Mesenchymal stem cell (in vitro differentiated cells and primary cell): ENCODE measurements around the gene CDC42BPB.

Experiments
- DNase-seq: peaks from one replicate; pipeline ENCODE4 v3.0.0-alpha.2; 2013
- H2AFZ ChIP-seq: one replicate; pipeline ENCODE4 v1.6.1; 2013; ENCODE audit warnings: low read depth, mild to moderate bottlenecking, control low read depth, inconsistent platforms, low read length, moderate library complexity
- H2AK5ac ChIP-seq: 2 replicates; pipeline ENCODE4 v1.6.1; 2013; ENCODE audit warnings: low read length, moderate library complexity, mild to moderate bottlenecking, inconsistent platforms; ENCODE audit not compliant: severe bottlenecking
- H2BK120ac ChIP-seq: one replicate; pipeline ENCODE4 v1.6.1; 2013; ENCODE audit warnings: low read depth, mild to moderate bottlenecking, inconsistent platforms, low read length, moderate library complexity
- H2BK12ac ChIP-seq, 2 experiments: one replicate each; pipeline ENCODE4 v1.6.1; 2013; ENCODE audit warnings: inconsistent platforms in 2 of 2, low read length in 2 of 2, mild to moderate bottlenecking in 2 of 2, moderate library complexity in 2 of 2, control low read depth in 1 of 2
- H2BK15ac ChIP-seq: one replicate; pipeline ENCODE4 v1.6.1; 2013; ENCODE audit warnings: mild to moderate bottlenecking, low read depth, inconsistent platforms; ENCODE audit not compliant: poor library complexity, severe bottlenecking
- H2BK5ac ChIP-seq: 2 replicates; pipeline ENCODE4 v1.6.1; 2013; ENCODE audit warnings: low read depth, mild to moderate bottlenecking, low read length, control low read depth, inconsistent platforms; ENCODE audit not compliant: poor library complexity, severe bottlenecking
- H3K14ac ChIP-seq, 2 experiments: one replicate each; pipeline ENCODE4 v1.6.1; 2013; ENCODE audit warnings: inconsistent platforms in 2 of 2, low read length in 2 of 2, control low read depth in 1 of 2, mild to moderate bottlenecking in 1 of 2, moderate library complexity in 1 of 2
- H3K18ac ChIP-seq, 2 experiments: one replicate each; pipeline ENCODE4 v1.6.1; 2013; ENCODE audit warnings: inconsistent platforms in 2 of 2, low read length in 2 of 2, control low read depth in 1 of 2, low read depth in 1 of 2, mild to moderate bottlenecking in 1 of 2
- H3K23ac ChIP-seq, 2 experiments: one replicate each; pipeline ENCODE4 v1.6.1; 2013; ENCODE audit warnings: inconsistent platforms in 2 of 2, low read length in 2 of 2, mild to moderate bottlenecking in 2 of 2, moderate library complexity in 2 of 2, control low read depth in 1 of 2
- H3K27ac ChIP-seq: 2 replicates; pipeline ENCODE4 v1.5.1; 2013; ENCODE audit warnings: mild to moderate bottlenecking, moderate library complexity, low read length, control low read depth, inconsistent platforms; ENCODE audit not compliant: poor library complexity, severe bottlenecking
- H3K27me3 ChIP-seq, 2 experiments: 2 replicates each; pipeline versions ENCODE4 v1.6.1 to v1.7.0; 2013; ENCODE audit warnings: low read length in 2 of 2, mild to moderate bottlenecking in 2 of 2, moderate library complexity in 2 of 2, control low read depth in 1 of 2, inconsistent platforms in 1 of 2; ENCODE audit not compliant: control insufficient read depth in 1 of 2, insufficient read depth in 1 of 2
- H3K36me3 ChIP-seq, 2 experiments: 2 replicates each; pipeline versions ENCODE4 v1.6.1 to v1.7.0; 2013; ENCODE audit warnings: low read length in 2 of 2, control low read depth in 1 of 2, inconsistent platforms in 1 of 2, low read depth in 1 of 2, mild to moderate bottlenecking in 1 of 2; ENCODE audit not compliant: insufficient read depth in 2 of 2, control insufficient read depth in 1 of 2
- H3K4ac ChIP-seq, 2 experiments: one replicate each; pipeline ENCODE4 v1.6.1; 2013; ENCODE audit warnings: inconsistent platforms in 2 of 2, low read length in 2 of 2, mild to moderate bottlenecking in 2 of 2, moderate library complexity in 2 of 2, control low read depth in 1 of 2, low read depth in 1 of 2
- H3K4me1 ChIP-seq: 2 replicates; pipeline ENCODE4 v1.6.1; 2013; ENCODE audit warnings: low read depth, low read length, control low read depth; ENCODE audit not compliant: control insufficient read depth, insufficient read depth
- H3K4me2 ChIP-seq: 2 replicates; pipeline ENCODE4 v1.6.1; 2013; ENCODE audit warnings: low read length, mild to moderate bottlenecking, inconsistent platforms; ENCODE audit not compliant: poor library complexity, severe bottlenecking
- H3K4me3 ChIP-seq, 2 experiments: 2 replicates each; pipeline versions ENCODE4 v1.5.1 to v1.7.0; 2013; ENCODE audit warnings: low read length in 2 of 2, mild to moderate bottlenecking in 2 of 2, control low read depth in 1 of 2, low read depth in 1 of 2; ENCODE audit not compliant: insufficient read depth in 1 of 2
- H3K79me1 ChIP-seq: replicated peaks from 2 replicates; pipeline ENCODE4 v1.6.1; 2013; ENCODE audit warnings: mild to moderate bottlenecking, control low read depth, low read length, inconsistent platforms; ENCODE audit not compliant: poor library complexity, severe bottlenecking
- H3K9ac ChIP-seq: 2 replicates; pipeline ENCODE4 v1.7.0; 2013; ENCODE audit warnings: mild to moderate bottlenecking, low read length, moderate library complexity
- H3K9me3 ChIP-seq: 2 replicates; pipeline ENCODE4 v1.7.0; 2013; ENCODE audit warnings: mild to moderate bottlenecking, low read length; ENCODE audit not compliant: control insufficient read depth
- H4K8ac ChIP-seq: one replicate; pipeline ENCODE4 v1.6.1; 2013; ENCODE audit warnings: inconsistent platforms, mild to moderate bottlenecking, low read length, moderate library complexity
- H4K91ac ChIP-seq: one replicate; pipeline ENCODE4 v1.6.1; 2013; ENCODE audit warnings: mild to moderate bottlenecking, low read length, inconsistent platforms
- WGBS: methylation state at CpG from one replicate; pipeline ENCODE4 v1.1.7; 2013; ENCODE audit warnings: mixed read lengths; 5-methylcytosine and 5-hydroxymethylcytosine counted together

Gene CDC42BPB

GRCh38 chr14:103084021-103084919 lies 26.9 kb upstream of the CDC42BPB start, which contains the start of gene LBHD2:
Gene LBHD2, plus strand, starts transcription at chr14:103084210. Its CDS starts 1,803 bp downstream, at chr14:103086013.
- H3K4ac ChIP-seq: no peak within 1 kb of the TSS

DNA sequence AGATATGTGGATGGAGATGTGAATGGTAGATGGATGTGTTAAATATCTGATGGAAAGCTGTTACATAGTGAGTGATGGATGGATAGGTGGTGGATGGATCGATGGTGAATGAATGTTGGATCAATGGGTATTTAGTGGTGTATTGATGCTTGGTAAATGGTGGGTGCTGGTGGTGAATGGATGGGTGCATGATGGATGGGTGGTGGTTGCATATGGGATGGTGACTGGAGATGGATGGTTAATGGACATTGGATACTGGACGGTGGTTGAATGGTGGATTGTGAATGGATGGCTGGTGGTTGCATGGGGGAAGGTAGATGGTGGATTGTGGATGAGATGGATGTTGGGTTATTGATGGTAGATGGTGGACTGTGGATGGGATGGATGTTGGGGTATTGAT lies 24.6 kb upstream of the CDC42BPB start:
- no peak overlapping the region for H2BK15ac ChIP-seq
- H4K8ac ChIP-seq: no peak overlapping the region
- WGBS: 77% methylated on average over 2 of the region's 2 CpGs
- no peak overlapping the region for H3K23ac ChIP-seq
- no peak overlapping the region for H3K4me2 ChIP-seq
- peaks cover 43 to 60% of the 10 kb centered on the region in 2 experiments for H3K27me3 ChIP-seq
- H2BK120ac ChIP-seq: no peak overlapping the region
- no peak overlapping the region for H2BK12ac ChIP-seq
- no peaks in the 10 kb centered on the region for H3K9me3 ChIP-seq
- H2AFZ ChIP-seq: no peak overlapping the region
- DNase-seq: no peak
- H3K36me3 ChIP-seq: no peaks in the 10 kb centered on the region
- H3K4me3 ChIP-seq: no peak overlapping the region
- no peak overlapping the region for H3K9ac ChIP-seq
- no peak overlapping the region for H3K14ac ChIP-seq
- no peak overlapping the region for H3K27ac ChIP-seq
- no peaks in the 10 kb centered on the region for H3K79me1 ChIP-seq
- no peak overlapping the region for H3K4ac ChIP-seq
- peaks cover 6% of the 10 kb centered on the region for H3K4me1 ChIP-seq
- no peak overlapping the region for H3K18ac ChIP-seq
- H2AK5ac ChIP-seq: no peak overlapping the region
- no peak overlapping the region for H2BK5ac ChIP-seq
- H4K91ac ChIP-seq: no peak overlapping the region

More at GRCh38 chr14:103084021-103084919, 26.9 kb upstream of the CDC42BPB start, which contains the start of gene LBHD2:
- Histone ChIP-seq H3K4me2 (peak within 1 kb of the TSS; percentile 67), H3K23ac (no peak within 1 kb of the TSS), H2BK120ac (no peak within 1 kb of the TSS), H2AFZ (no peak within 1 kb of the TSS), H2AK5ac (no peak within 1 kb of the TSS), H3K36me3 (no peaks in the 10 kb centered on the region), H3K14ac (peak within 1 kb of the TSS in 1 of 2 experiments; percentile 55), H3K9ac (no peak within 1 kb of the TSS), H3K4me1 (peaks cover 6% of the 10 kb centered on the region), H2BK5ac (no peak within 1 kb of the TSS), H3K9me3 (no peaks in the 10 kb centered on the region), H3K18ac (no peak within 1 kb of the TSS), H3K27ac (no peak within 1 kb of the TSS), H3K27me3 (peaks cover 51 to 62% of the 10 kb centered on the region in 2 experiments), H2BK12ac (no peak within 1 kb of the TSS), H2BK15ac (no peak within 1 kb of the TSS), H3K79me1 (no peaks in the 10 kb centered on the region), H3K4me3 (peak within 1 kb of the TSS in 1 of 2 experiments; percentile 34), H4K91ac (no peak within 1 kb of the TSS), H4K8ac (no peak within 1 kb of the TSS)
- DNase-seq: no peak
- WGBS: 31% methylated on average over 52 of the region's 61 CpGs

- H2AK5ac ChIP-seq: no peak overlapping the region
- H3K9me3 ChIP-seq: no peaks in the 10 kb centered on the region
- no peak overlapping the region for H3K4me2 ChIP-seq
- peaks cover 21 to 35% of the 10 kb centered on the region in 2 experiments for H3K27me3 ChIP-seq
- no peak overlapping the region for H2AFZ ChIP-seq
- H2BK120ac ChIP-seq: no peak overlapping the region
- H3K79me1 ChIP-seq: no peaks in the 10 kb centered on the region
- WGBS: 75% methylated on average over 9 of the region's 11 CpGs
- no peak for DNase-seq
- peak overlapping the region in 1 of 2 experiments; percentile 10 for H2BK12ac ChIP-seq
- no peak overlapping the region for H2BK5ac ChIP-seq
- no peak overlapping the region for H3K23ac ChIP-seq
- H2BK15ac ChIP-seq: no peak overlapping the region
- H3K14ac ChIP-seq: no peak overlapping the region
- H3K4ac ChIP-seq: no peak overlapping the region
- no peak overlapping the region for H3K18ac ChIP-seq
- no peak overlapping the region for H4K91ac ChIP-seq
- no peak overlapping the region for H4K8ac ChIP-seq
- no peaks in the 10 kb centered on the region for H3K36me3 ChIP-seq
- no peak overlapping the region for H3K4me3 ChIP-seq
- H3K4me1 ChIP-seq: peaks cover 18% of the 10 kb centered on the region
- no peak overlapping the region for H3K27ac ChIP-seq
- no peak overlapping the region for H3K9ac ChIP-seq
Measured at GRCh38 chr14:103078860-103079587, 21.7 kb upstream of the CDC42BPB start.

GRCh38 chr14:103078420-103078749 lies 21.0 kb upstream of the CDC42BPB start:
- Histone ChIP-seq H2BK15ac (no peak overlapping the region), H3K18ac (no peak overlapping the region), H2BK120ac (no peak overlapping the region), H3K27ac (no peak overlapping the region), H2AK5ac (no peak overlapping the region), H3K14ac (no peak overlapping the region), H3K36me3 (no peaks in the 10 kb centered on the region), H2BK5ac (no peak overlapping the region), H4K8ac (no peak overlapping the region), H3K9me3 (no peaks in the 10 kb centered on the region), H3K23ac (no peak overlapping the region), H3K4me2 (no peak overlapping the region), H2AFZ (no peak overlapping the region), H3K9ac (no peak overlapping the region), H3K4ac (no peak overlapping the region), H3K4me3 (no peak overlapping the region), H3K27me3 (peaks cover 21 to 35% of the 10 kb centered on the region in 2 experiments), H2BK12ac (no peak overlapping the region), H3K4me1 (peaks cover 22% of the 10 kb centered on the region), H3K79me1 (no peaks in the 10 kb centered on the region), H4K91ac (no peak overlapping the region)
- 7% methylated on average over 9 of the region's 9 CpGs for WGBS
- peak; percentile 82 for DNase-seq
